BLaER1 treated with 17β-estradiol and CSF1 and Interleukin-3, amounts not matched to agents 10 nM and 100 nM (cell line): Measurements from ENCODE around the gene VOPP1.

ENCODE experiments used
- H3K27ac ChIP-seq, 11 experiments: shearing (Covaris generic); formaldehyde crosslinking; 2 replicates each; pipeline ENCODE4 v1.8.1; 2022
- H3K27me3 ChIP-seq, 11 experiments: shearing (Covaris generic); formaldehyde crosslinking; 2 replicates each; pipeline ENCODE4 v1.8.1; 2022
- H3K36me3 ChIP-seq, 11 experiments: shearing (Covaris generic); formaldehyde crosslinking; 2 replicates each; pipeline ENCODE4 v1.8.1; 2022
- H3K4me1 ChIP-seq, 10 experiments: shearing (Covaris generic); formaldehyde crosslinking; 2 replicates each; pipeline ENCODE4 v1.8.1; 2022
- H3K4me2 ChIP-seq, 11 experiments: shearing (Covaris generic); formaldehyde crosslinking; 2 replicates each; pipeline ENCODE4 v1.8.1; 2022
- H3K4me3 ChIP-seq, 10 experiments: shearing (Covaris generic); formaldehyde crosslinking; 2 replicates each; pipeline ENCODE4 v1.8.1; 2022
- H3K9ac ChIP-seq, 11 experiments: shearing (Covaris generic); formaldehyde crosslinking; 2 replicates each; pipeline ENCODE4 v1.8.1; 2022
- H3K9me3 ChIP-seq, 11 experiments: shearing (Covaris generic); formaldehyde crosslinking; replicated peaks in 1 of 11; 2 replicates each; pipeline ENCODE4 v1.8.1; 2022
- H4K20me1 ChIP-seq, 11 experiments: shearing (Covaris generic); formaldehyde crosslinking; 2 replicates each; pipeline ENCODE4 v1.8.1; 2022
- Cebpa-rat ChIP-seq, 11 experiments: shearing (Covaris generic); IDR thresholded peaks; 2 replicates each; pipeline ENCODE4 v1.8.1; 2022

The VOPP1 gene

GRCh38 chr7:55449205-55449991, 122.9 kb downstream of the VOPP1 start:
- H3K4me3 ChIP-seq, result no peak overlapping the region
- no peak overlapping the region for H3K27ac ChIP-seq
- H3K4me2 ChIP-seq, result no peak overlapping the region
- no peak for TF ChIP-seq Cebpa-rat (IDR thresholded peaks at IDR 0.05)
- no peaks in the 10 kb centered on the region for H4K20me1 ChIP-seq
- peaks cover 0 to 37% (median 9%) of the 10 kb centered on the region in 11 experiments; a peak in 8 of 22 replicates for H3K36me3 ChIP-seq
- H3K9me3 ChIP-seq, result peaks cover 6 to 31% (median 13%) of the 10 kb centered on the region in 11 experiments; a peak in 17 of 22 replicates
- no peak overlapping the region for H3K9ac ChIP-seq
- H3K27me3 ChIP-seq, result no peaks in the 10 kb centered on the region
- H3K4me1 ChIP-seq, result peaks cover 0 to 10% (median 8%) of the 10 kb centered on the region in 10 experiments; a peak in 11 of 20 replicates

GRCh38 chr7:55448526-55448925, 123.8 kb downstream of the VOPP1 start:
- Histone ChIP-seq H3K27me3 (no peaks in the 10 kb centered on the region), H4K20me1 (no peaks in the 10 kb centered on the region), H3K4me2 (no peak overlapping the region), H3K9me3 (peaks cover 6 to 31% (median 13%) of the 10 kb centered on the region in 11 experiments; a peak in 17 of 22 replicates), H3K36me3 (peaks cover 0 to 36% (median 9%) of the 10 kb centered on the region in 11 experiments; a peak in 8 of 22 replicates), H3K4me3 (no peak overlapping the region), H3K9ac (no peak overlapping the region), H3K27ac (no peak overlapping the region), H3K4me1 (peaks cover 0 to 10% (median 8%) of the 10 kb centered on the region in 10 experiments; a peak in 11 of 20 replicates)
- no peak for TF ChIP-seq Cebpa-rat (IDR thresholded peaks at IDR 0.05)

GRCh38 chr7:55444786-55445185, 127.5 kb downstream of the VOPP1 start:
- no peak for TF ChIP-seq Cebpa-rat (IDR thresholded peaks at IDR 0.05)
- no peak overlapping the region for H3K27ac ChIP-seq

DNA sequence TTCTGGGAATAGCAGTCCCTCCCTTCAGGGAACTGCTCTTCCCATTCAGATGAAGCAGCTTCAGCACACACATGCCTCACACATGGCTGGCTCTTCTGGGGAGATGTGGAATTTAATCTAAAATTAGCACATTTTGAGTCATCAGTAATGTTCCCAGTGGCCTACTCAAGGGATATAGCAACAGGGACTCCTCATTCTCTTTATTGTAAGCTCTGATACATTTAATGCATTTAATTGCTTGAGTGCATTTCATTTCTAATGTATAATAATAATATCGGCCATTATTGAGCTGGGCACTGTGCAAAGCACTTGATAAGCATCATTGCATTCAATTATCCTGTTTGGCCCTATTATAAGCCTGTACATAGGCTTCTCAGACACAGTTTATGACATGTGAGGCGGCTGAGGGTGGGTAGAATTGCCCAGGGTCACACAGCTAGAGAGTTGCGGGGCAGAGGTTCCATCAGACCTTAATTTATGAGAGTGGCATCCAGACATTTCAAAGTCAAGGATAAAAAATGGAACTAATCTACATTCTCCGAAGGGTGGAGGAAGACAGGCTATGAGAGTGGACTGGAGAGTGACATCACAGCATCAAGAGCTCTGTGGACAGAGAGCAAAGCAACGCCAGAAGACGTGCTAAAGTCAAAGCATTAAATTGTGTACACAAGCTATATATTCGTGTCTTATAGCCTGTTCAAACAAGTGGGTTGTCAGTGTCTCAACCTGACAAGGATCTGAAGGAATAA, 130.4 kb downstream of the VOPP1 start:
- peaks cover 0 to 30% (median 20%) of the 10 kb centered on the region in 10 experiments; a peak in 17 of 20 replicates for H3K4me1 ChIP-seq
- H3K36me3 ChIP-seq, result peaks cover 0 to under 1% (median 0%) of the 10 kb centered on the region in 11 experiments; a peak in 1 of 22 replicates
- H3K4me3 ChIP-seq, result no peak overlapping the region
- peaks cover 0 to 19% (median 0%) of the 10 kb centered on the region in 11 experiments; a peak in 6 of 22 replicates for H3K9me3 ChIP-seq
- no peak overlapping the region for H3K9ac ChIP-seq
- H3K4me2 ChIP-seq, result no peak overlapping the region
- H3K27me3 ChIP-seq, result no peaks in the 10 kb centered on the region
- TF ChIP-seq Cebpa-rat (IDR thresholded peaks at IDR 0.05), result no peak
- no peak overlapping the region for H3K27ac ChIP-seq
- 0 out of 22 replicates have a peak, but pooled peaks cover 0 to 6% (median 0%) of the 10 kb centered on the region in 11 experiments for H4K20me1 ChIP-seq

More at GRCh38 chr7:55444786-55445185, 127.5 kb downstream of the VOPP1 start:
- Histone ChIP-seq H3K4me1 (peaks cover 0 to 19% (median 16%) of the 10 kb centered on the region in 10 experiments; a peak in 17 of 20 replicates), H3K4me3 (no peak overlapping the region), H3K9me3 (peaks cover 6 to 30% (median 9%) of the 10 kb centered on the region in 11 experiments; a peak in 17 of 22 replicates), H3K4me2 (no peak overlapping the region), H3K9ac (no peak overlapping the region), H3K27me3 (no peaks in the 10 kb centered on the region), H3K36me3 (peaks cover 0 to 8% (median 4%) of the 10 kb centered on the region in 11 experiments; a peak in 4 of 22 replicates), H4K20me1 (no peaks in the 10 kb centered on the region)

DNA sequence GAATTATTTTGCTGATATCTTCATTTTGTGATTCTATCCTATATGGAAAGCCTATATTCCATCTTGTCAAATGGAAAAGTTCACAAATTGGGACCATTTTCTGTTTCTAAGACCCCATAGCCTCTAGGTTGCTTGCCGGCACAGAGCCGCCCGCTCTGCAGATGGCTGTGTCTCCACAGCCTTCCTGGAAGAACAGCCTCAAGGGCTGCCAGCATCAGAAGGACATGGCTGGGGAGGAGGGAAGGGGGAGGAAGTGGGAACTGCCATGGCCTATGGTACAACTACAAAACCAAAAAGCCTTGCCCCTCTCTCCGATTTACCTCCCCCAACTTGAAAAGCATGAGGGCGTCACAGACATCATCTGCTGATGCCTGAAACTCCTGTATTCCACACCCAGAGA, 131.3 kb downstream of the VOPP1 start:
- H3K36me3 ChIP-seq, result no peaks in the 10 kb centered on the region
- no peak overlapping the region for H3K4me3 ChIP-seq
- H3K4me1 ChIP-seq, result peaks cover 0 to 25% (median 17%) of the 10 kb centered on the region in 10 experiments; a peak in 17 of 20 replicates
- 0 out of 22 replicates have a peak, but pooled peaks cover 0 to 6% (median 0%) of the 10 kb centered on the region in 11 experiments for H4K20me1 ChIP-seq
- TF ChIP-seq Cebpa-rat (IDR thresholded peaks at IDR 0.05), result no peak
- H3K27ac ChIP-seq, result no peak overlapping the region
- H3K27me3 ChIP-seq, result no peaks in the 10 kb centered on the region
- H3K9ac ChIP-seq, result no peak overlapping the region
- peaks cover 0 to 11% (median 0%) of the 10 kb centered on the region in 11 experiments; a peak in 6 of 22 replicates for H3K9me3 ChIP-seq
- no peak overlapping the region for H3K4me2 ChIP-seq

- Histone ChIP-seq H3K36me3 (no peaks in the 10 kb centered on the region), H3K4me1 (peaks cover 0 to 25% (median 17%) of the 10 kb centered on the region in 10 experiments; a peak in 17 of 20 replicates), H3K9ac (0 out of 22 replicates have a peak overlapping the region, but pooled peaks of 1 of the 11 experiments have one; percentile 31), H3K27ac (peak overlapping the region in 3 of 11 experiments; percentile 8 to 34 (median 23); a peak in 3 of 22 replicates), H3K4me2 (peak overlapping the region in 9 of 11 experiments; percentile 9 to 58 (median 48); a peak in 15 of 22 replicates), H3K27me3 (no peaks in the 10 kb centered on the region), H3K4me3 (no peak overlapping the region), H4K20me1 (0 out of 22 replicates have a peak, but pooled peaks cover 0 to 6% (median 0%) of the 10 kb centered on the region in 11 experiments), H3K9me3 (peaks cover 0 to 2% (median 0%) of the 10 kb centered on the region in 11 experiments; a peak in 3 of 22 replicates)
- TF ChIP-seq Cebpa-rat (IDR thresholded peaks at IDR 0.05), result no peak
Measured at GRCh38 chr7:55440040-55440690, 132.1 kb downstream of the VOPP1 start.

- TF ChIP-seq Cebpa-rat (IDR thresholded peaks at IDR 0.05), result no peak
- peak overlapping the region in 3 of 11 experiments; percentile 8 to 34 (median 23); a peak in 2 of 22 replicates for H3K27ac ChIP-seq
- 0 out of 22 replicates have a peak overlapping the region, but pooled peaks of 1 of the 11 experiments have one; percentile 31 for H3K9ac ChIP-seq
- H3K4me1 ChIP-seq, result peaks cover 0 to 25% (median 17%) of the 10 kb centered on the region in 10 experiments; a peak in 17 of 20 replicates
- H3K4me3 ChIP-seq, result no peak overlapping the region
- H3K36me3 ChIP-seq, result no peaks in the 10 kb centered on the region
- peaks cover 0 to 7% (median 0%) of the 10 kb centered on the region in 11 experiments; a peak in 1 of 22 replicates for H4K20me1 ChIP-seq
- no peaks in the 10 kb centered on the region for H3K9me3 ChIP-seq
- no peaks in the 10 kb centered on the region for H3K27me3 ChIP-seq
- H3K4me2 ChIP-seq, result peak overlapping the region in 8 of 11 experiments; percentile 28 to 58 (median 48); a peak in 15 of 22 replicates
Measured at GRCh38 chr7:55439627-55440026, 132.7 kb downstream of the VOPP1 start.
